HEK293 (cell line): ENCODE measurements around the gene HEATR3.

Source experiments
- CTCF ChIA-PET: fragments of 350-600 bp; formaldehyde crosslinking; extraction: SDS; loops from one replicate; lab custom pipeline; 2021; ENCODE audit warnings: antibody characterized with exemption; lab: Yijun Ruan, JAX
- POLR2A ChIA-PET: fragments of 300-600 bp; formaldehyde crosslinking; extraction: SDS; loops from one replicate; lab custom pipeline; 2020; ENCODE audit warnings: antibody characterized with exemption, inconsistent platforms; lab: Yijun Ruan, JAX
- H3K27ac ChIP-seq: fragments of 200-500 bp; sonication (Bioruptor generic); 2 replicates; pipeline ENCODE4 v1.5.1; 2014; ENCODE audit warnings: low read depth, low read length, control low read depth, inconsistent platforms; ENCODE audit errors: extremely low read depth
- H3K36me3 ChIP-seq, 2 experiments: fragments of 200-500 bp in 1 of 2; sonication (Bioruptor generic) in 1 of 2; 1 replicate in 1 of 2; 2 replicates in 1 of 2; pipeline ENCODE4 v1.5.1; 2014 to 2017; ENCODE audit warnings: inconsistent platforms in 2 of 2, low read length in 2 of 2; ENCODE audit not compliant: control insufficient read depth in 2 of 2, insufficient read depth in 1 of 2
- H3K4me1 ChIP-seq: fragments of 200-500 bp; sonication (Bioruptor generic); 2 replicates; pipeline ENCODE4 v1.5.1; 2014; ENCODE audit warnings: mild to moderate bottlenecking, low read length, inconsistent platforms; ENCODE audit not compliant: control insufficient read depth, insufficient read depth
- H3K4me3 ChIP-seq: 2 replicates; pipeline ENCODE4 v1.5.1; 2011; ENCODE audit warnings: low read depth, mild to moderate bottlenecking, control low read depth, low read length, moderate library complexity
- H3K9me3 ChIP-seq: fragments of 200-500 bp; sonication (Bioruptor generic); 2 replicates; pipeline ENCODE4 v1.5.1; 2014; ENCODE audit warnings: low read depth, low read length, inconsistent platforms; ENCODE audit not compliant: control insufficient read depth, insufficient read depth
- SP3 ChIP-seq: fragments of 450-650 bp; formaldehyde crosslinking; IDR thresholded peaks from 2 replicates; pipeline ENCODE4 v1.5.1; 2016; ENCODE audit warnings: missing biosample characterization, missing genetic modification characterization
- ZNF146 ChIP-seq: fragments of 450-650 bp; formaldehyde crosslinking; IDR thresholded peaks from 2 replicates; pipeline ENCODE4 v1.5.1; 2016; ENCODE audit warnings: missing biosample characterization, missing genetic modification characterization
- ZNF157 ChIP-seq: fragments of 450-650 bp; formaldehyde crosslinking; IDR thresholded peaks from 2 replicates; pipeline ENCODE4 v1.5.1; 2016; ENCODE audit warnings: missing biosample characterization, missing genetic modification characterization
- ZNF202 ChIP-seq: fragments of 450-650 bp; formaldehyde crosslinking; IDR thresholded peaks from 2 replicates; pipeline ENCODE4 v1.5.1; 2016; ENCODE audit warnings: missing biosample characterization, missing genetic modification characterization, borderline replicate concordance
- ZNF221 ChIP-seq: fragments of 450-650 bp; formaldehyde crosslinking; IDR thresholded peaks from 2 replicates; pipeline ENCODE4 v1.5.1; 2017; ENCODE audit warnings: missing biosample characterization, missing genetic modification characterization, borderline replicate concordance
- ZNF223 ChIP-seq: fragments of 450-650 bp; formaldehyde crosslinking; IDR thresholded peaks from 2 replicates; pipeline ENCODE4 v1.5.1; 2016; ENCODE audit warnings: missing biosample characterization, missing genetic modification characterization
- ZNF433 ChIP-seq: fragments of 450-650 bp; formaldehyde crosslinking; IDR thresholded peaks from 2 replicates; pipeline ENCODE4 v1.5.1; 2016; ENCODE audit warnings: missing biosample characterization, missing genetic modification characterization, low read depth
- ZNF560 ChIP-seq: fragments of 450-650 bp; formaldehyde crosslinking; IDR thresholded peaks from 2 replicates; pipeline ENCODE4 v1.5.1; 2017; ENCODE audit warnings: missing biosample characterization, missing genetic modification characterization, borderline replicate concordance
- ZNF596 ChIP-seq: fragments of 450-650 bp; IDR thresholded peaks from 2 replicates; pipeline ENCODE4 v1.5.0; 2018; ENCODE audit warnings: missing biosample characterization, mild to moderate bottlenecking, missing genetic modification characterization, moderate library complexity
- ZNF623 ChIP-seq: fragments of 450-650 bp; formaldehyde crosslinking; IDR thresholded peaks from 2 replicates; pipeline ENCODE4 v1.5.1; 2016; ENCODE audit warnings: missing biosample characterization, missing genetic modification characterization
- ZNF664 ChIP-seq: fragments of 450-650 bp; formaldehyde crosslinking; IDR thresholded peaks from 2 replicates; pipeline ENCODE4 v1.5.1; 2016; ENCODE audit warnings: missing biosample characterization, missing genetic modification characterization
- ZNF701 ChIP-seq: fragments of 450-650 bp; formaldehyde crosslinking; IDR thresholded peaks from 2 replicates; pipeline ENCODE4 v1.5.1; 2016; ENCODE audit warnings: missing biosample characterization, missing genetic modification characterization
- ZNF830 ChIP-seq: fragments of 450-650 bp; IDR thresholded peaks from 2 replicates; pipeline ENCODE4 v1.5.0; 2018; ENCODE audit warnings: missing biosample characterization, missing genetic modification characterization, low read depth, mild to moderate bottlenecking, moderate library complexity
- ZSCAN23 ChIP-seq: fragments of 450-650 bp; formaldehyde crosslinking; IDR thresholded peaks from 2 replicates; pipeline ENCODE4 v1.5.1; 2016; ENCODE audit warnings: missing biosample characterization, missing genetic modification characterization
- TF ChIP-seq, protein P1 (sequence below): fragments of 450-650 bp; formaldehyde crosslinking; IDR thresholded peaks from 2 replicates; pipeline ENCODE4 v1.5.1; 2016; ENCODE audit warnings: missing biosample characterization, missing genetic modification characterization
- TF ChIP-seq, protein P2 (sequence below): fragments of 450-650 bp; formaldehyde crosslinking; IDR thresholded peaks from 2 replicates; pipeline ENCODE4 v1.5.1; 2016; ENCODE audit warnings: missing biosample characterization, missing genetic modification characterization
- TF ChIP-seq, protein P3 (sequence below): fragments of 450-650 bp; IDR thresholded peaks from 2 replicates; pipeline ENCODE4 v1.5.1; 2018; ENCODE audit warnings: missing biosample characterization, missing genetic modification characterization

The HEATR3 gene

DNA sequence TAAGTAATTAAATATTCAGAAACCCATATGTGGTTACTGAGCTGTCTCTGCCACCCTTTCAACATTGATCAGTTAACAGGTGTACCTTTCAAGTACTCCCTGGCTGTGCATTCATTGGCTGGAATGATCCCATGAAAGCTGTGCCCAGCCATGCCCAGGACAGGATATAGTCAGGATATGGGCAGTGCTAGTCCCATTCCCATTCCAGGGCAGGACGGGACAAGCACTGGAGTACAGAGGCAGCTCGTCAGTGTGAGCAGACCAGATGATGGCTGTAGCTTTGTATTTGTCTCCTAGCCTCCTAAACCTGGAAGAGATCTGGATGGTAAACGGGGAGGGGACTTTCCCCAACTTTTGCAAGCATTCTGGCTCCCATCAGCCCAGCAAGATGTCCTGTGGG is 22.5 kb downstream of the HEATR3 start:
- TF ChIP-seq ZNF664 = no peak
- no peak for TF ChIP-seq ZNF433 (tag by site-specific recombination)
- TF ChIP-seq, protein P1, sequence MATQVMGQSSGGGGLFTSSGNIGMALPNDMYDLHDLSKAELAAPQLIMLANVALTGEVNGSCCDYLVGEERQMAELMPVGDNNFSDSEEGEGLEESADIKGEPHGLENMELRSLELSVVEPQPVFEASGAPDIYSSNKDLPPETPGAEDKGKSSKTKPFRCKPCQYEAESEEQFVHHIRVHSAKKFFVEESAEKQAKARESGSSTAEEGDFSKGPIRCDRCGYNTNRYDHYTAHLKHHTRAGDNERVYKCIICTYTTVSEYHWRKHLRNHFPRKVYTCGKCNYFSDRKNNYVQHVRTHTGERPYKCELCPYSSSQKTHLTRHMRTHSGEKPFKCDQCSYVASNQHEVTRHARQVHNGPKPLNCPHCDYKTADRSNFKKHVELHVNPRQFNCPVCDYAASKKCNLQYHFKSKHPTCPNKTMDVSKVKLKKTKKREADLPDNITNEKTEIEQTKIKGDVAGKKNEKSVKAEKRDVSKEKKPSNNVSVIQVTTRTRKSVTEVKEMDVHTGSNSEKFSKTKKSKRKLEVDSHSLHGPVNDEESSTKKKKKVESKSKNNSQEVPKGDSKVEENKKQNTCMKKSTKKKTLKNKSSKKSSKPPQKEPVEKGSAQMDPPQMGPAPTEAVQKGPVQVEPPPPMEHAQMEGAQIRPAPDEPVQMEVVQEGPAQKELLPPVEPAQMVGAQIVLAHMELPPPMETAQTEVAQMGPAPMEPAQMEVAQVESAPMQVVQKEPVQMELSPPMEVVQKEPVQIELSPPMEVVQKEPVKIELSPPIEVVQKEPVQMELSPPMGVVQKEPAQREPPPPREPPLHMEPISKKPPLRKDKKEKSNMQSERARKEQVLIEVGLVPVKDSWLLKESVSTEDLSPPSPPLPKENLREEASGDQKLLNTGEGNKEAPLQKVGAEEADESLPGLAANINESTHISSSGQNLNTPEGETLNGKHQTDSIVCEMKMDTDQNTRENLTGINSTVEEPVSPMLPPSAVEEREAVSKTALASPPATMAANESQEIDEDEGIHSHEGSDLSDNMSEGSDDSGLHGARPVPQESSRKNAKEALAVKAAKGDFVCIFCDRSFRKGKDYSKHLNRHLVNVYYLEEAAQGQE (tag by site-specific recombination) = no peak
- Histone ChIP-seq H3K27ac (no peak overlapping the region), H3K4me3 (no peak overlapping the region), H3K4me1 (no peaks in the 10 kb centered on the region), H3K9me3 (no peaks in the 10 kb centered on the region), H3K36me3 (peaks cover 24 to 75% of the 10 kb centered on the region in 2 experiments)
- CTCF ChIA-PET = interaction anchor here (0.7 kb wide), 2 partner anchors 127 to 133 kb away, joined by 3 to 5 read pairs; no protein-coding TSS in a partner anchor
- POLR2A ChIA-PET = no interaction called here

DNA sequence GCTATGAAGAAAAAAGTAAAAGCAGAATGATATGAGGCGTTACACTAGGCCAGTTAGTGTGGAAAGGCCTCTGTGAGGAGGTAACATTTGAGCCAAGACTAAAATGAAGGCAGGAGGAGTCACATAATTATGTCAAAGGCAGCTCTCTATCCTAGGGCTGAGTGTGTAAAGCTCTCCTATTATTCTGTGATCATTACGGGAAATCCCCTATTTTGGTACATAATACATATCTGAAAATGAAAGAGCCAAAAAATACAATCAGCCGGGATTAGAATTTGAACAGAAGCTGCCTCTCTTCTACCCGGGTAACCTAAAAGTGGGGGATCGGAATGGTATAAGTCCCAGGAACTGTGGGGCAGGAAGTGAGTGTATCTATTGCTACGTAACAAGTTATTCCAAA is 27.1 kb downstream of the HEATR3 start:
- no peak for TF ChIP-seq ZNF623 (tag by site-specific recombination)
- TF ChIP-seq ZNF223 (tag by site-specific recombination) = no peak
- TF ChIP-seq SP3 (tag by site-specific recombination) = no peak
- TF ChIP-seq ZNF596 (tag by site-specific recombination) = no peak
- TF ChIP-seq ZNF560 (tag by site-specific recombination) = no peak
- TF ChIP-seq, protein P2, sequence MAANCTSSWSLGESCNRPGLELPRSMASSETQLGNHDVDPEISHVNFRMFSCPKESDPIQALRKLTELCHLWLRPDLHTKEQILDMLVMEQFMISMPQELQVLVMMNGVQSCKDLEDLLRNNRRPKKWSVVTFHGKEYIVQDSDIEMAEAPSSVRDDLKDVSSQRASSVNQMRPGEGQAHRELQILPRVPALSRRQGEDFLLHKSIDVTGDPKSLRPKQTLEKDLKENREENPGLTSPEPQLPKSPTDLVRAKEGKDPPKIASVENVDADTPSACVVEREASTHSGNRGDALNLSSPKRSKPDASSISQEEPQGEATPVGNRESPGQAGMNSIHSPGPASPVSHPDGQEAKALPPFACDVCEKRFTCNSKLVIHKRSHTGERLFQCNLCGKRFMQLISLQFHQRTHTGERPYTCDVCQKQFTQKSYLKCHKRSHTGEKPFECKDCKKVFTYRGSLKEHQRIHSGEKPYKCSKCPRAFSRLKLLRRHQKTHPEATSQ (tag by site-specific recombination) = no peak
- no peak for TF ChIP-seq ZSCAN23 (tag by site-specific recombination)
- TF ChIP-seq ZNF830 (tag by site-specific recombination) = no peak
- no peak for TF ChIP-seq ZNF202 (tag by site-specific recombination)
- no peak for TF ChIP-seq ZNF157 (tag by site-specific recombination)
- TF ChIP-seq ZNF146 (tag by site-specific recombination) = no peak
- no peak for TF ChIP-seq ZNF701
- no peak for TF ChIP-seq ZNF221 (tag by site-specific recombination)
- TF ChIP-seq, protein P3, sequence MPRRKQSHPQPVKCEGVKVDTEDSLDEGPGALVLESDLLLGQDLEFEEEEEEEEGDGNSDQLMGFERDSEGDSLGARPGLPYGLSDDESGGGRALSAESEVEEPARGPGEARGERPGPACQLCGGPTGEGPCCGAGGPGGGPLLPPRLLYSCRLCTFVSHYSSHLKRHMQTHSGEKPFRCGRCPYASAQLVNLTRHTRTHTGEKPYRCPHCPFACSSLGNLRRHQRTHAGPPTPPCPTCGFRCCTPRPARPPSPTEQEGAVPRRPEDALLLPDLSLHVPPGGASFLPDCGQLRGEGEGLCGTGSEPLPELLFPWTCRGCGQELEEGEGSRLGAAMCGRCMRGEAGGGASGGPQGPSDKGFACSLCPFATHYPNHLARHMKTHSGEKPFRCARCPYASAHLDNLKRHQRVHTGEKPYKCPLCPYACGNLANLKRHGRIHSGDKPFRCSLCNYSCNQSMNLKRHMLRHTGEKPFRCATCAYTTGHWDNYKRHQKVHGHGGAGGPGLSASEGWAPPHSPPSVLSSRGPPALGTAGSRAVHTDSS = no peak
- ChIA-PET CTCF (interaction anchor here (0.6 to 1.1 kb wide), 2 partner anchors 11 to 109 kb away, joined by 3 to 4 read pairs; no protein-coding TSS in a partner anchor), POLR2A (no interaction called here)
- no peaks in the 10 kb centered on the region for H3K9me3 ChIP-seq
- H3K27ac ChIP-seq = no peak overlapping the region
- no peaks in the 10 kb centered on the region for H3K4me1 ChIP-seq
- no peak overlapping the region for H3K4me3 ChIP-seq
- H3K36me3 ChIP-seq = peaks cover 19 to 51% of the 10 kb centered on the region in 2 experiments; a peak in 2 of 3 replicates
